Endothelial cell of umbilical vein (primary cell): ENCODE results near the gene SLC49A3. TPM values are rescaled to one million over a fixed set of nuclear protein-coding genes. Genes with fewer than 3 reads are reported as not detected.

Source experiments
- BruUV-seq: library from RNA; stranded (reverse); fragments of 400-500 nt; replicated peaks from 2 replicates; lab custom pipeline; 2021; lab: Mats Ljungman, UMichigan
- CTCF ChIA-PET: fragments of 300-600, 350-600 bp; sonication (Branson Sonifier 250); formaldehyde crosslinking; loops from one replicate; lab custom pipeline; 2021; ENCODE audit warnings: antibody characterized with exemption, inconsistent platforms; lab: Charles Lee
- POLR2A ChIA-PET: fragments of 300-600, 350-600 bp; sonication (Branson Sonifier 250); formaldehyde crosslinking; loops from one replicate; lab custom pipeline; 2021; ENCODE audit warnings: antibody characterized with exemption, inconsistent platforms; lab: Charles Lee
- DNase-seq: peaks from one replicate; pipeline ENCODE4 v3.0.0-alpha.2; 2011; ENCODE audit warnings: low read depth, low spot score
- FAIRE-seq: peaks from 2 replicates; lab custom pipeline; 2011; peaks lifted over from hg19 to GRCh38; lab: Jason Lieb, UNC
- H2AFZ ChIP-seq: 2 replicates; pipeline ENCODE4 v1.6.0; 2012; ENCODE audit warnings: low read depth, low read length, control low read depth, inconsistent platforms
- H3K27ac ChIP-seq: 2 replicates; pipeline ENCODE4 v1.5.1; 2011; ENCODE audit warnings: low read depth, mild to moderate bottlenecking, control low read depth, low read length, moderate library complexity; ENCODE audit not compliant: insufficient read depth
- H3K27me3 ChIP-seq, 2 experiments: 2 replicates each; pipeline versions ENCODE4 v1.6.0 to v1.6.1; 2011; ENCODE audit warnings: low read length in 2 of 2, mixed read lengths in 1 of 2; ENCODE audit not compliant: control insufficient read depth in 2 of 2, insufficient read depth in 2 of 2
- H3K36me3 ChIP-seq, 2 experiments: 2 replicates in 1 of 2; 3 replicates in 1 of 2; pipeline ENCODE4 v1.5.1; 2011; ENCODE audit warnings: low read length in 2 of 2, mild to moderate bottlenecking in 1 of 2, moderate library complexity in 1 of 2; ENCODE audit not compliant: control insufficient read depth in 2 of 2, insufficient read depth in 2 of 2; ENCODE audit errors: extremely low read depth in 1 of 2
- H3K4me1 ChIP-seq: 3 replicates; pipeline ENCODE4 v1.5.1; 2011; ENCODE audit warnings: mild to moderate bottlenecking, low read length; ENCODE audit not compliant: control insufficient read depth, insufficient read depth; ENCODE audit errors: extremely low read depth
- H3K4me2 ChIP-seq: 2 replicates; pipeline ENCODE4 v1.6.1; 2011; ENCODE audit warnings: low read length, control low read depth, mixed read lengths; ENCODE audit not compliant: insufficient read depth
- H3K4me3 ChIP-seq, 3 experiments: fragments of 200-600 bp in 1 of 3; sonication (generic), shearing (Covaris generic) in 1 of 3; replicated peaks in 1 of 3; 2 replicates each; pipeline ENCODE4 v1.5.1; 2011 to 2016; ENCODE audit warnings: control low read depth in 3 of 3, low read length in 3 of 3, mild to moderate bottlenecking in 2 of 3, inconsistent platforms in 1 of 3, low read depth in 1 of 3, moderate library complexity in 1 of 3; ENCODE audit not compliant: insufficient read depth in 1 of 3
- H3K79me2 ChIP-seq: 2 replicates; pipeline ENCODE4 v1.6.0; 2012; ENCODE audit warnings: low read length, inconsistent platforms; ENCODE audit not compliant: control insufficient read depth, insufficient read depth
- H3K9ac ChIP-seq: replicated peaks from 2 replicates; pipeline ENCODE3; 2011; ENCODE audit warnings: low read length, control low read depth; ENCODE audit not compliant: insufficient read depth; ENCODE audit errors: extremely low read depth
- H3K9me1 ChIP-seq: replicated peaks from 3 replicates; pipeline ENCODE4 v1.6.0; 2011; ENCODE audit warnings: mild to moderate bottlenecking, low read length; ENCODE audit not compliant: control insufficient read depth, insufficient read depth; ENCODE audit errors: extremely low read depth
- H3K9me3 ChIP-seq: replicated peaks from 2 replicates; pipeline ENCODE4 v1.5.1; 2012; ENCODE audit warnings: low read length, inconsistent platforms; ENCODE audit not compliant: control insufficient read depth, insufficient read depth
- H4K20me1 ChIP-seq: replicated peaks from 2 replicates; pipeline ENCODE3; 2011; ENCODE audit warnings: mild to moderate bottlenecking, low read length; ENCODE audit not compliant: control insufficient read depth, insufficient read depth; ENCODE audit errors: extremely low read depth
- EZH2 ChIP-seq: IDR thresholded peaks from 2 replicates; pipeline ENCODE4 v1.6.1; 2012; ENCODE audit warnings: borderline replicate concordance, low read depth, mild to moderate bottlenecking, moderate library complexity, low read length, inconsistent platforms; ENCODE audit not compliant: severe bottlenecking
- FOS ChIP-seq: IDR thresholded peaks from 2 replicates; pipeline ENCODE4 v1.6.1; 2011; ENCODE audit warnings: mild to moderate bottlenecking, low read length, moderate library complexity, borderline replicate concordance; ENCODE audit not compliant: insufficient read depth
- GATA2 ChIP-seq: IDR thresholded peaks from 2 replicates; pipeline ENCODE4 v1.7.0; 2011; ENCODE audit warnings: low read depth, mild to moderate bottlenecking, moderate library complexity, mixed read lengths, low read length; ENCODE audit not compliant: insufficient read length, insufficient read depth
- JUN ChIP-seq: IDR thresholded peaks from 2 replicates; pipeline ENCODE4 v1.6.1; 2011; ENCODE audit warnings: borderline replicate concordance, low read depth; ENCODE audit not compliant: insufficient read length, insufficient read depth
- MYC ChIP-seq: IDR thresholded peaks from one replicate; pipeline ENCODE4 v1.6.1; 2011; ENCODE audit warnings: mild to moderate bottlenecking, low read depth, low read length
- POLR2A ChIP-seq: IDR thresholded peaks from 2 replicates; pipeline ENCODE4 v1.6.1; 2012; ENCODE audit warnings: low read depth, mild to moderate bottlenecking, control low read depth, low read length
- POLR2AphosphoS5 ChIP-seq: IDR thresholded peaks from 2 replicates; pipeline ENCODE4 v1.6.1; 2012; ENCODE audit warnings: low read depth, mild to moderate bottlenecking, control low read depth, low read length, moderate library complexity; ENCODE audit not compliant: insufficient read depth
- dilution Hi-C: fragments of 300-500 bp; cut with MboI; formaldehyde crosslinking; loops from one replicate; pipeline ENCODE4 v1.15.0; 2019; ENCODE audit warnings: low sequenced_read_pairs; ENCODE audit not compliant: extremely low pct_ligation_motif_present
- intact Hi-C: fragments of 100-400 bp; cut with micrococcal nuclease; formaldehyde crosslinking; loops from one replicate; pipeline ENCODE4 v1.10.0; 2022
- polyA plus RNA-seq, 4 experiments: library from polyadenylated mRNA; depleted of rRNA in 3 of 4; stranded (reverse) in 3 of 4; unstranded in 1 of 4; fragments of >200 nt; gene quantifications; 2 replicates each; pipeline versions ENCODE4 v1.2.1 to v1.2.3, GENCODE V29; 2011 to 2012; ENCODE audit warnings: missing spikeins in 1 of 4
- total RNA-seq: library from RNA; stranded (reverse); gene quantifications from 2 replicates; pipeline ENCODE4 v1.2.3, GENCODE V29; 2021
- TF ChIP-seq, protein P1 (sequence below), 2 donors: IDR thresholded peaks; 1 replicate in 1 of 2; 2 replicates in 1 of 2; pipeline ENCODE4 v1.5.1; 2011; ENCODE audit warnings: low read length in 2 of 2, mild to moderate bottlenecking in 2 of 2, moderate library complexity in 2 of 2, control low read depth in 1 of 2, inconsistent platforms in 1 of 2, low read depth in 1 of 2; ENCODE audit not compliant: insufficient read depth in 1 of 2; ENCODE audit errors: extremely low read depth in 1 of 2
- TF ChIP-seq, protein P2 (sequence below): IDR thresholded peaks from 2 replicates; pipeline ENCODE4 v1.6.1; 2011; ENCODE audit not compliant: insufficient read depth, insufficient read length

SLC49A3 gene
- total and polyA plus RNA-seq, 2 donors (not counting 3 experiments of a cell fraction or from before 2014, with no cell fraction given): 4.2 to 11.5 TPM

DNA sequence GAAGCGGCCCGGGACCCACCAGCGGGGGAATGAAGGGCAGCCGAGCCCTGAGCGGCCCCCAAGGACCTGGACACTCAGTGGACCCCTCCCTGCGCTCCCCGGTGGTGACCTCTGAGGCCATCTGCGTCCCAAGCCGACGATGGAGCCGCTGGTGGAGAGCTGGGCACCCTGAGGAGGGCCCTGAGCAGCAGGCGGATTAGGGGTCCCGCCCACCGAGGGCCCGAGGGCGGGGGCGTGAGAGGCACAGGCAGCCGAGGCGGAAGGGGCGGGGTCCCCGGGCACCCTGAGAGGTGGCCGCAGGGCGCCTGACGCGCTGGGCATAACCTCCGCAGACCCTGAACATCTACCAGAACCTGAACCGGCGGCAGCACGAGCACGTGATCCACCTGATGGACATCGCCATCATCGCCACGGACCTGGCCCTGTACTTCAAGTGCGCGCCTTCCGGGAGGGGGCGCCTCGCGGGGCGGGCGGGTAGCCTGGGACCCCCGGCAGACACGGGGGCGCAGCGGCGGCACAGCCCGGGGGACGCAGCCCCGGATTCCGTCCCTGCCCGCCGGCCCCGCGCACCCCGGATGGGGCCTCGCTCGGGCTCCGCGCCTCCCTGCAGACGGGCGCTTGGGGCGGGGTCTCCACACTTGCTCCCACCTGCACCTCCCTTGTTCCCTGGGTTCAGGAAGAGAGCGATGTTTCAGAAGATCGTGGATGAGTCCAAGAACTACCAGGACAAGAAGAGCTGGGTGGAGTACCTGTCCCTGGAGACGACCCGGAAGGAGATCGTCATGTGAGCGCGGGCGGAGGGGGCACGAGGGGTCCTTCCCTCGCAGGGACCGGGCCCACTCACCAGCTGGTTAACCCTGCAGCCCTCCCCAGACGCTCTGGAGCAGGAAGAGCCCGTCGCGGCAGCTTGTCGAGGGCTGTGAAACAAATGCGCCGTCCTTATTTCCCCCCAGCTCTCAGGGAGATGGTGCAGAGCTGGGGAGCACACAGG is 25.2 kb downstream of the SLC49A3 start:
- no peak for TF ChIP-seq GATA2
- TF ChIP-seq POLR2AphosphoS5: peak; percentile 17
- dilution Hi-C loops: no loop called here
- no peak overlapping the region for H3K9ac ChIP-seq
- intact Hi-C loops: no loop called here
- H3K36me3 ChIP-seq: no peaks in the 10 kb centered on the region
- H3K9me3 ChIP-seq: no peaks in the 10 kb centered on the region
- DNase-seq: no peak
- H3K9me1 ChIP-seq: no peaks in the 10 kb centered on the region
- no peaks in the 10 kb centered on the region for H3K4me1 ChIP-seq
- H3K4me3 ChIP-seq: peak overlapping the region in 1 of 3 experiments; percentile 38
- H3K27ac ChIP-seq: no peak overlapping the region
- BruUV-seq: no TSS peak
- no peak for FAIRE-seq
- H2AFZ ChIP-seq: peak overlapping the region; percentile 84
- ChIA-PET CTCF (no interaction called here), POLR2A (no interaction called here)
- H3K79me2 ChIP-seq: no peaks in the 10 kb centered on the region
- H3K4me2 ChIP-seq: peak overlapping the region; percentile 39
- peaks cover 0 to 5% of the 10 kb centered on the region in 2 experiments for H3K27me3 ChIP-seq
- no peaks in the 10 kb centered on the region for H4K20me1 ChIP-seq

DNA sequence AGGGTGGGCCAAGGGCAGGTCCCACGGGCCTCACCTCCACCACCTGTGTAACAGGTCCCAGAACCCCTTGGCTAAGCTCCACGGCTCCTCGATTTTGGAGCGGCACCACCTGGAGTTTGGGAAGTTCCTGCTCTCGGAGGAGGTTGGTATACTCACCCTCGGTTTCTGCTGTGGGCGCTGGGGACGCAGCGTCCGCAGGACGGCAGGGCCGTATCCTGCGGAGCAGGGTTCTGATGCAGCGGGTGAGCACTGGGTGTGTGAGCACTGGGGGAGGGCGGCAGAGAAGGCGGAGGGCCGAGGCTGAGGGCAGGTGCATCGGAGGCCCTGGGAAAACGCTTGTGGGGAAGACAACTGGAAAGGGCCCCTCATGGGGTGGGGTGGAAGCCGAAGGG is 25.9 kb downstream of the SLC49A3 start:
- peaks cover 0 to 5% of the 10 kb centered on the region in 2 experiments for H3K27me3 ChIP-seq
- no peaks in the 10 kb centered on the region for H4K20me1 ChIP-seq
- no peaks in the 10 kb centered on the region for H3K9me3 ChIP-seq
- FAIRE-seq (no peak), DNase-seq (no peak)
- H3K79me2 ChIP-seq: no peaks in the 10 kb centered on the region
- intact Hi-C loops (no loop called here), dilution Hi-C loops (no loop called here)
- TF ChIP-seq POLR2AphosphoS5 (no peak), MYC (no peak), EZH2 (no peak), JUN (no peak), FOS (no peak), GATA2 (no peak), POLR2A (no peak)
- TF ChIP-seq, protein P1, sequence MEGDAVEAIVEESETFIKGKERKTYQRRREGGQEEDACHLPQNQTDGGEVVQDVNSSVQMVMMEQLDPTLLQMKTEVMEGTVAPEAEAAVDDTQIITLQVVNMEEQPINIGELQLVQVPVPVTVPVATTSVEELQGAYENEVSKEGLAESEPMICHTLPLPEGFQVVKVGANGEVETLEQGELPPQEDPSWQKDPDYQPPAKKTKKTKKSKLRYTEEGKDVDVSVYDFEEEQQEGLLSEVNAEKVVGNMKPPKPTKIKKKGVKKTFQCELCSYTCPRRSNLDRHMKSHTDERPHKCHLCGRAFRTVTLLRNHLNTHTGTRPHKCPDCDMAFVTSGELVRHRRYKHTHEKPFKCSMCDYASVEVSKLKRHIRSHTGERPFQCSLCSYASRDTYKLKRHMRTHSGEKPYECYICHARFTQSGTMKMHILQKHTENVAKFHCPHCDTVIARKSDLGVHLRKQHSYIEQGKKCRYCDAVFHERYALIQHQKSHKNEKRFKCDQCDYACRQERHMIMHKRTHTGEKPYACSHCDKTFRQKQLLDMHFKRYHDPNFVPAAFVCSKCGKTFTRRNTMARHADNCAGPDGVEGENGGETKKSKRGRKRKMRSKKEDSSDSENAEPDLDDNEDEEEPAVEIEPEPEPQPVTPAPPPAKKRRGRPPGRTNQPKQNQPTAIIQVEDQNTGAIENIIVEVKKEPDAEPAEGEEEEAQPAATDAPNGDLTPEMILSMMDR (IDR thresholded peaks at IDR 0.05; ENCODE audit: extremely low read depth in 1 of 2, insufficient read depth in 1 of 2, low read depth in 1 of 2, low read length in 2 of 2): no peak
- TF ChIP-seq, protein P2, sequence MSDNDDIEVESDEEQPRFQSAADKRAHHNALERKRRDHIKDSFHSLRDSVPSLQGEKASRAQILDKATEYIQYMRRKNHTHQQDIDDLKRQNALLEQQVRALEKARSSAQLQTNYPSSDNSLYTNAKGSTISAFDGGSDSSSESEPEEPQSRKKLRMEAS: no peak
- no peak overlapping the region for H3K4me2 ChIP-seq
- H3K4me3 ChIP-seq: peak overlapping the region in 1 of 3 experiments; percentile 38
- no peaks in the 10 kb centered on the region for H3K4me1 ChIP-seq
- CTCF ChIA-PET: no interaction called here
- H3K27ac ChIP-seq: no peak overlapping the region
- BruUV-seq: no TSS peak
- no peak overlapping the region for H3K9ac ChIP-seq
- peak overlapping the region; percentile 84 for H2AFZ ChIP-seq
- no peaks in the 10 kb centered on the region for H3K36me3 ChIP-seq
- POLR2A ChIA-PET: no interaction called here
- no peaks in the 10 kb centered on the region for H3K9me1 ChIP-seq
